Fibroblast of the aortic adventitia (primary cell): Measurements from ENCODE around the gene PADI2. TPM values are rescaled to one million over a fixed set of nuclear protein-coding genes. Genes with fewer than 3 reads are reported as not detected.

Source experiments
- DNase-seq: peaks from one replicate; pipeline ENCODE4 v3.0.0-alpha.2; 2010; ENCODE audit warnings: low read depth
- H3K4me3 ChIP-seq: 2 replicates; pipeline ENCODE4 v1.5.1; 2011; ENCODE audit warnings: low read depth, mild to moderate bottlenecking, control low read depth, low read length, moderate library complexity
- CTCF ChIP-seq: IDR thresholded peaks from 2 replicates; pipeline ENCODE4 v1.5.1; 2011; ENCODE audit warnings: mild to moderate bottlenecking, low read length, control low read depth, inconsistent platforms; ENCODE audit not compliant: insufficient read depth
- total RNA-seq: library from RNA; depleted of rRNA; stranded (reverse); fragments of >200 nt; gene quantifications from 2 replicates; pipeline ENCODE4 v1.2.3, GENCODE V29; 2012; ENCODE audit warnings: low replicate concordance

PADI2 gene
- 0.09 and 0.16 TPM in 2 replicates for total RNA-seq

- peak within 1 kb of the TSS; percentile 50 for H3K4me3 ChIP-seq
- TF ChIP-seq CTCF: no peak
- peak; percentile 26 for DNase-seq
Observed at GRCh38 chr1:17119076-17119772, at the start of gene PADI2. Gene PADI2 (minus strand): TSS chr1:17119451. CDS start chr1:17119371, 80 bp downstream.

DNA sequence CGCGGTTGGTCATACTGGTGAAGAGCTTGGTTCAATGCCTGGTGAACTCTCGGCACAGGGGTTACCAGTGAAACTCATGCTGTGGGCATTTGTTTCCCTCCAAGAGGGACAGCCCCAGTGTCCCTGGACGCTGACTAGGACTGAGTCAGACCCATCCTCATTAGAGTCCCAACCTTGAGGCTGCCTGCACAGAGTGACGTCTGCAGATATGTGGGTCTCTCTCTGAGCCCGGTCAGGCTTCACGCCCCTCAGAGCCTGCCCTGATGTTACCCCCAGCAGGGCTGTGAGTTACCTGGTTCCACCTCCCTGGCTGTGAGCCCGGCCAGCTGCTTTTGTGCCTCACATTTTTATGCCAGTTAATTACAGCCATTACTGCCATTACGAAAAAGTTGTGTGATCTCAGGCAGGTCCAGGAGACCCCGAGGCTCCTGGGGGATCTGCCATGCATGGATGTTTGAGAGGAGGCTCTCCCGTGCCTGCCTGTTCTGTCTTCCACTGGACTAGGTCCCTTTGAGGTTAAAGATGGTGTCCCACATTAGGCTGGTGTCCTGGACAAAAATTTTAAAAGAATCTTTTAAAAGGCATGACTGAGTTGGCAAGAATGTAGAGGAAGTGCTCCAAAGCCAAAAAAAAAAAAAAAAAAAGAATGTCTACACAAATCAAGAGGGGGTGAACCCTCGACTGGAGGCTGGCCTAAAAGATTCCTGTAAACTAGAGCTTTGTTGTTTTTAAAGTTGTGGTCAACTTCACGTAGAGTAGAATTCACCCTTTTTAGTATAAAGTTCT lies 49.0 kb upstream of the PADI2 start:
- no peak overlapping the region for H3K4me3 ChIP-seq
- TF ChIP-seq CTCF: no peak
- DNase-seq: peak; percentile 82

GRCh38 chr1:17167786-17168090 lies 48.5 kb upstream of the PADI2 start:
- no peak overlapping the region for H3K4me3 ChIP-seq
- TF ChIP-seq CTCF: no peak
- DNase-seq: no peak

DNA sequence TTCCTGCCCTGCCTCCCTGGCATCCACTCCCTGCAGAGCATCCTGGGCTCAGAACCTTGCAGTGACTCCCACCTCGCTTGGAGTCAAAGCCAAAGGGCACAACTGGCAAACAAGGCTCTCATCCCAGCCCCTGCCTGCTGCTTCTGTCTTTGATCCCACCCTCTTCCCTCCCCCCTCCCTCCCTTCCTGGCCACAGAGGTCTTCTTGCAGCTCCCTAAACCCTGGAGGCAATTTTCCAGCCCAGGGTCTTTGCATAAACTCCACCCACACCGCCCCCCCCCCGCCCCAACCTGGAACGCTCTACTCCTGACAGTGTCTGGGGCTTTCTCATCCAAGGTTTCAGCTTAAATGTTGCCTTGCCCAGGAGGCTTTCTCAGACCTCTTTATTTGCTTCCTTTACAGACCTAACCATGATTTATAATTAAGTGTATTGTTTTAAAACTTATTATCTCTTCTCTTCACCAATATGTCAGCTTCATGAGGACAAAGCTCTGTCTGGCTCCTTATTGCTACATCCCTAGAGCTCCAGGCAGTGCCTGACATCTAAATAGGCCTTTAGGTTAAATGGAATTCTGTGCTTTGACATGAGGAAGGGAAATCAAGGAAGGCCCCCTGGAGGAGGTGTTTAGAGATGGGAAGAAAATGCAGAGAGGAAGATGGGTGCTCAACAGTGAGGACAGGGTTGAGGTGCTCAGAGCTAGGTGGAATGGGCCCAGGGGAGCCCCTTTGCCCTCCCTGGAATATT lies 48.0 kb upstream of the PADI2 start:
- TF ChIP-seq CTCF: no peak
- DNase-seq: peak; percentile 12
- H3K4me3 ChIP-seq: no peak overlapping the region

- no peak overlapping the region for H3K4me3 ChIP-seq
- TF ChIP-seq CTCF: no peak
- no peak for DNase-seq
Observed at GRCh38 chr1:17165823-17166222, 46.6 kb upstream of the PADI2 start.

- no peak for TF ChIP-seq CTCF
- no peak for DNase-seq
- H3K4me3 ChIP-seq: no peak overlapping the region
Observed at GRCh38 chr1:17163789-17164666, 44.8 kb upstream of the PADI2 start.
